Measurements from ENCODE around the gene NDUFA11.
"Not testable (repeated sequence)": the region's sequence is repeated elsewhere in the genome, so short reads cannot be mapped to it uniquely, and the experiment has no call there.

Gene NDUFA11

DNA sequence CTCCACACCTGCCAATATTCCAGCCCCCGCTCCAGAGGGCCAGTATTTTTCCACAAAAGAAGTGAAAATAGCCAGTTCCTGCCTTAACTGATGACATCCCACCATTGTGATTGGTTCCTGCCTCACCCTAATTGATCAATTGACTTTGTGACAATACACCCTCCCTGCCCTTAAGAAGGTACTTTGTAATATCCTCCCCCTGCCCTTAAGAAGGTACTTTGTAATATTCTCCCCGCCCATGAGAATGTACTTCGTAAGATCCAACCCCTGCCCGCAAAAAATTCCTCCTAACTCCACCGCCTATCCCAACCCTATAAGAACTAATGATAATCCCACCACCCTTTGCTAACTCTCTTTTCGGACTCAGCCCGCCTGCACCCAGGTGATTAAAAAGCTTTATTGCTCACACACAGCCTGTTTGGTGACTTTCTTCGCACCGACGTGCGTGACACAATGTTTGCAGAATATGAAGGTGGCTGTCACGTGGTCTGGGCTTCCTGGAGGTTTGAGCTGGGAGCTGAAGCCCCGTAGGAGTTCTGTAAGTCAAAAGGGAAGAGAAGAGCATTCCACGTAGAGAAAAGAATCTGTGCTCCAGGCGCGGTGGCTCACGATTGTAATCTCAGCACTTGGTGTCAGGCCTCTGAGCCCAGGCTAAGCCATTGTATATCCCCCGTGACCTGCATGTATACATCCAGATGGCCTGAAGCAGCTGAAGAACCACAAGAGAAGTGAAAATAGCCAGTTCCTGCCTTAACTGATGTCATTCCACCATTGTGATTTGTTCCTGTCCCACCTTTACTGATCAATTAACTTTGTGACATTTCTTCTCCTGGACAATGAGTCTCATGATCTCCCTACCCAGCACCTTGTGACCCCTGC, 46.1 kb downstream of the NDUFA11 start:
- DNase-seq (ENCODE audit: low read depth, low spot score): no peak

DNA sequence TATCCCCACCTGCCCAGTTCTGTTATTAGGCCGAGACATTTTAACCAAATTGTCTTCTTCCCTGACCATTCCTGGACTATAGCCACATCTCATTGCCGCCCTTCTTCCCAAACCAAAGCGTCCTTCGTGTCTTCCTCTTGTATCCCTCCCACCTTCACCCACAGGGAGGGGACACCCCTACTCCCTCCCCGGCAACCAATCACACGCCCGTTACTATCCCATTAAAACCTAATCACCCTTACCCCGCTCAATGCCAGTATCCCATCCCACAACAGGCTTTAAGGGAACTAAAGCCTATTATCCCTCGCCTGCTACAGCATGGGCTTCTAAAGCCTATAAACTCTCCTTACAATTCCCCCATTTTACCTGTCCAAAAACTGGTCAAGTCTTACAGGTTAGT, 48.4 kb downstream of the NDUFA11 start:
- DNase-seq (ENCODE audit: low read depth, low spot score): not testable (repeated sequence)

DNA sequence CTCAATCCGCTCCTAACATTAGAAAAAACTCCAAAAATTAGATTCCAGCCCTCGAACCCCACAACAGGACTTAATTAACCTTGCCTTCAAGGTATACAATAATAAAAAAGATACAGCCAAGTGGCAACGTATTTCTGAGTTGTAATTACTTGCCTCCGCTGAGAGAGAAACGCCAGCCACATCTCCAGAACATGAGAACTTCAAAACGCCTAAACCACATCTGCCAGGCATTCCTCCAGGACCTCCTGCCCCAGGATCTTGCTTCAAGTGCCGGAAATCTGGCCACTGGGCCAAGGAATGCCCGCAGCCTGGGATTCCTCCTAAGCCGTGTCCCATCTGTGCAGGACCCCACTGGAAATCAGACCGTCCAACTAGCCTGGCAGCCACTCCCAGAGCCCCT, 49.5 kb downstream of the NDUFA11 start:
- not testable (repeated sequence) for DNase-seq (ENCODE audit: low read depth, low spot score)

DNA sequence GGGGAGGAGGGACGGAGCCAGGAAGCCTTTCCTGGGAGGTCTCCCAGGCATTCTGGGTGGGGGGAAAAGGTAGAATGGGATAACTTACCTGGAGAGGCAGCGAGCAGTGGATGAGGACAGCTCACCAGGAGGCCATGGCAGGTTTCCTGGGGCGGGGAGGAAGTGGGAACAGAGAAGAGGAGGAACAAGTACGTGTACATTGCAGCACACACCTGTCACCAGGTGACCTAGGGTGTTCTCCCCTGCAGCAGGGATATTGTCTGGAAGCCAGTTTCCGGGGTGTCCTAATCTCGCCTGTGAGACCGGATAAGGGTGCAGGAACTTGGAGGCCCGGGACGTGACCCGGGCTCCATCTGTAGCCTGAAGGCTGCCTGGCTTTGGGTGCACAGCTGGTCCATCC, 52.3 kb downstream of the NDUFA11 start, which contains the start of gene FUT3:
TSS of gene FUT3 (minus strand) at position 148 of the 400 bp plus-strand sequence.
- no peak for DNase-seq (ENCODE audit: low read depth, low spot score)

DNA sequence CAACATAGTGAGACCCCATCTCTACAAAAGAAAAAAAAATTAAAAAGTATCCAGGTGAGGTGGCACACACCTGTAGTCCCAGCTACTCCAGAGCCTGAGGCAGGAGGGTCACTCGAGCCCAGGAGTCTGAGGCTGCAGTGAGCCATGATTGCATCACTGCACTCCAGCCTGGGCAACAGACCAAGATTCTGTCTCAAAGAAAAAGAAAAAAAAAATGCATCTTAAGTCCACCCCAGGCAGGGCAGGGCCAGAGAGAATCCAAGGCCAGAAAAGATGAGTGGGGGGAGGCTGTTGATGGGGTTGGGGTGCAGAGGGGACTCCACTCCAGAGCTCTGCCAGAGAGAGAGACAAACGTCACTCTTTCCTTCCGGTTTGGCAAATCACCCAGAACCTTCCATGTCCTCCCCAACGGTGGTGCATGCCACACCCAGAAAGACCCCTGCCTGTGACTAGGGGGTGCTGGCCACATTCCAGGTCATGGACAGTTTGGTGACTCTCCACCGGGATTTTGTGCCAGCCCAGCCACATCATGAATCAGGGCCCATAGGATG, 52.8 kb downstream of the NDUFA11 start:
- no peak for DNase-seq (ENCODE audit: low read depth, low spot score)

DNA sequence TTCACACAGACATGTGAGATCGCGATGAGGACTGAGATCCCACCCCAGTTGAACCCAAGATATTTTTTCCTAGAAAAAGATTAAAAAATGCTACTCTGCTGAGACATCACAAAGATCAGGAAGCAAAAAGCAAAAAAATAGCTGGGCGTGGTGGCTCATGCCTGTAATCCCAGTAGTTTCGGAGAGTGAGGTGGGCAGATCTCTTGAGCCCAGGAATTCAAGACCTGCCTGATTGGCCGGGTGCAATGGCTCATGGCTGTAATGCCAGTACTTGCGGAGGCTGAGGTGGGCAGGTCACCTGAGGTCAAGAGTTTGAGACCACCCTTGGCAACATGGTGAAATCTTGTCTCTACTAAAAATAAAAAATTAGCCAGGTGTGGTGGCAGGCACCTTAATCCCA, 53.4 kb downstream of the NDUFA11 start:
- DNase-seq (ENCODE audit: low read depth, low spot score): no peak

DNA sequence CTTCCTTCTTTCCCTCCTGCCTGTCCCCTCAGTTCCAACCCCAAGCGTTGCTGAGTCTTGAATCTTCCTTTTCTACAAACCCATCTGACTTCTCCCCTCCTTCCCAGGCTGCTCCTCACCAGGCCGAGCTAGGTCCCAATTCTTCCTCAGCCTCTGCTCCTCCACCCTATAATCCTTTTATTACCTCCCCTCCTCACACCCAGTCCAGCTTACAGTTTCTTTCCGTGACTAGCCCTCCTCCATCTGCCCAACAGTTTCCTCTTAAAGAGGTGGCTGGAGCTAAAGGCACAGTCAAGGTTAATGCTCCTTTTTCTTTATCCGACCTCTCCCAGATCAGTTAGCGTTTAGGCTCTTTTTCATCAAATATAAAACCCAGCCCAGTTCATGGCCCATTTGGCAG, 55.0 kb downstream of the NDUFA11 start:
- not testable (repeated sequence) for DNase-seq (ENCODE audit: low read depth, low spot score)

DNA sequence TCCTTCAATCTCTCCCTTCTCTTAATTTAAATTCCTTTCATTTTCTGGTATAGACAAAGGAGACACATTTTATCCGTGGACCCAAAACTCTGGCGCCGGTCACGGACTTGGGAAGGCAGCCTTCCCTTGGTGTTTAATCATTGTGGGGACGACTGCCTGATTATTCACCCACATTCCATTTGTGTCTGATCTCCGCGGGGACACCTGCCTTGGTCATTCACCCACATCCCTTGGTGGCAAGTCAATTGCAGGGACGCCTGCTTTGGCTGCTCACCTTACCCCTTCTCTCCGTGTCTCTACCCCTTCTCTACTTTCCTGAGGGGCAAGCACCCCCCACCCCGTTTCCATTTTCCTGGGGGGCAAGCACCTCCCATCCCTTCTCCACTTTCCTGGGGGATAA, 55.7 kb downstream of the NDUFA11 start:
- not testable (repeated sequence) for DNase-seq (ENCODE audit: low read depth, low spot score)
